HEK293T (cell line): ENCODE results near the gene KRTAP4-16.

Source experiments
- ARNT ChIP-seq: fragments of 450-650 bp; IDR thresholded peaks from 2 replicates; pipeline ENCODE4 v1.6.1; 2017; ENCODE audit warnings: mild to moderate bottlenecking
- BHLHE40 ChIP-seq: fragments of 450-650 bp; IDR thresholded peaks from 2 replicates; pipeline ENCODE4 v1.6.1; 2016; ENCODE audit warnings: mild to moderate bottlenecking, moderate library complexity, borderline replicate concordance
- ELF4 ChIP-seq: fragments of 450-650 bp; IDR thresholded peaks from 2 replicates; pipeline ENCODE4 v1.6.1; 2017; ENCODE audit warnings: antibody characterized with exemption
- FOXA1 ChIP-seq: fragments of 450-650 bp; IDR thresholded peaks from 2 replicates; pipeline ENCODE4 v1.6.1; 2016; ENCODE audit warnings: mild to moderate bottlenecking
- FOXK2 ChIP-seq: fragments of 450-650 bp; IDR thresholded peaks from 2 replicates; pipeline ENCODE4 v1.6.1; 2016; ENCODE audit warnings: mild to moderate bottlenecking
- FOXM1 ChIP-seq: fragments of 450-650 bp; IDR thresholded peaks from 2 replicates; pipeline ENCODE4 v1.6.1; 2017; ENCODE audit warnings: mild to moderate bottlenecking, borderline replicate concordance
- HDGF ChIP-seq: fragments of 450-650 bp; IDR thresholded peaks from 2 replicates; pipeline ENCODE4 v1.6.1; 2017; ENCODE audit warnings: antibody characterized with exemption, borderline replicate concordance
- L3MBTL2 ChIP-seq: fragments of 450-650 bp; conservative IDR thresholded peaks from 2 replicates; pipeline ENCODE4 v1.6.1; 2016; ENCODE audit warnings: mild to moderate bottlenecking
- LEF1 ChIP-seq: fragments of 450-650 bp; IDR thresholded peaks from 2 replicates; pipeline ENCODE4 v1.6.1; 2017; ENCODE audit warnings: mild to moderate bottlenecking, borderline replicate concordance
- NFRKB ChIP-seq: fragments of 450-650 bp; IDR thresholded peaks from 2 replicates; pipeline ENCODE4 v1.6.1; 2016; ENCODE audit warnings: mild to moderate bottlenecking, moderate library complexity
- SP1 ChIP-seq: fragments of 450-650 bp; IDR thresholded peaks from 2 replicates; pipeline ENCODE4 v1.6.1; 2017
- SUZ12 ChIP-seq: fragments of 450-650 bp; IDR thresholded peaks from 2 replicates; pipeline ENCODE4 v1.6.1; 2016; ENCODE audit warnings: mild to moderate bottlenecking
- TARDBP ChIP-seq: fragments of 450-650 bp; IDR thresholded peaks from 2 replicates; pipeline ENCODE4 v1.6.1; 2016
- ZNF384 ChIP-seq: fragments of 450-650 bp; IDR thresholded peaks from 2 replicates; pipeline ENCODE4 v1.6.1; 2016

GRCh38 chr17:41073676-41074075, 28.3 kb downstream of the KRTAP4-16 start:
- no peak for TF ChIP-seq FOXK2
- TF ChIP-seq SP1 = no peak
- TF ChIP-seq LEF1 = no peak
- no peak for TF ChIP-seq FOXM1
- TF ChIP-seq NFRKB = no peak
- no peak for TF ChIP-seq L3MBTL2
- TF ChIP-seq ARNT = no peak
- TF ChIP-seq HDGF = no peak
- no peak for TF ChIP-seq ELF4
- no peak for TF ChIP-seq BHLHE40
- no peak for TF ChIP-seq TARDBP
- TF ChIP-seq FOXA1 = no peak
- TF ChIP-seq ZNF384 = no peak
- TF ChIP-seq SUZ12 = no peak
